HEK293T (cell line): ENCODE results near the gene NFKBIE.

Experiments used
- CTCF ChIA-PET: fragments of 350-600 bp; formaldehyde crosslinking; extraction: SDS; loops from one replicate; lab custom pipeline; 2021; ENCODE audit warnings: antibody characterized with exemption, inconsistent platforms; lab: Yijun Ruan, JAX
- POLR2A ChIA-PET: fragments of 350-600 bp; formaldehyde crosslinking; extraction: SDS; loops from one replicate; lab custom pipeline; 2020; ENCODE audit warnings: antibody characterized with exemption, inconsistent platforms; lab: Yijun Ruan, JAX
- DNase-seq: peaks from one replicate; pipeline ENCODE4 v3.0.0; 2012; ENCODE audit warnings: mixed read lengths; ENCODE audit errors: extremely low spot score
- ARNT ChIP-seq: fragments of 450-650 bp; IDR thresholded peaks from 2 replicates; pipeline ENCODE4 v1.6.1; 2017; ENCODE audit warnings: mild to moderate bottlenecking
- BHLHE40 ChIP-seq: fragments of 450-650 bp; IDR thresholded peaks from 2 replicates; pipeline ENCODE4 v1.6.1; 2016; ENCODE audit warnings: mild to moderate bottlenecking, moderate library complexity, borderline replicate concordance
- CTBP1 ChIP-seq: fragments of 450-650 bp; IDR thresholded peaks from 2 replicates; pipeline ENCODE4 v1.6.1; 2016; ENCODE audit warnings: borderline replicate concordance
- ELF4 ChIP-seq: fragments of 450-650 bp; IDR thresholded peaks from 2 replicates; pipeline ENCODE4 v1.6.1; 2017; ENCODE audit warnings: antibody characterized with exemption
- FOXA1 ChIP-seq: fragments of 450-650 bp; IDR thresholded peaks from 2 replicates; pipeline ENCODE4 v1.6.1; 2016; ENCODE audit warnings: mild to moderate bottlenecking
- FOXK2 ChIP-seq: fragments of 450-650 bp; IDR thresholded peaks from 2 replicates; pipeline ENCODE4 v1.6.1; 2016; ENCODE audit warnings: mild to moderate bottlenecking
- FOXM1 ChIP-seq: fragments of 450-650 bp; IDR thresholded peaks from 2 replicates; pipeline ENCODE4 v1.6.1; 2017; ENCODE audit warnings: mild to moderate bottlenecking, borderline replicate concordance
- HDGF ChIP-seq: fragments of 450-650 bp; IDR thresholded peaks from 2 replicates; pipeline ENCODE4 v1.6.1; 2017; ENCODE audit warnings: antibody characterized with exemption, borderline replicate concordance
- L3MBTL2 ChIP-seq: fragments of 450-650 bp; conservative IDR thresholded peaks from 2 replicates; pipeline ENCODE4 v1.6.1; 2016; ENCODE audit warnings: mild to moderate bottlenecking
- LEF1 ChIP-seq: fragments of 450-650 bp; IDR thresholded peaks from 2 replicates; pipeline ENCODE4 v1.6.1; 2017; ENCODE audit warnings: mild to moderate bottlenecking, borderline replicate concordance
- NFRKB ChIP-seq: fragments of 450-650 bp; IDR thresholded peaks from 2 replicates; pipeline ENCODE4 v1.6.1; 2016; ENCODE audit warnings: mild to moderate bottlenecking, moderate library complexity
- SP1 ChIP-seq: fragments of 450-650 bp; IDR thresholded peaks from 2 replicates; pipeline ENCODE4 v1.6.1; 2017
- SUZ12 ChIP-seq: fragments of 450-650 bp; IDR thresholded peaks from 2 replicates; pipeline ENCODE4 v1.6.1; 2016; ENCODE audit warnings: mild to moderate bottlenecking
- TARDBP ChIP-seq: fragments of 450-650 bp; IDR thresholded peaks from 2 replicates; pipeline ENCODE4 v1.6.1; 2016
- ZNF384 ChIP-seq: fragments of 450-650 bp; IDR thresholded peaks from 2 replicates; pipeline ENCODE4 v1.6.1; 2016
- TF ChIP-seq, protein P1 (sequence below): fragments of 450-650 bp; IDR thresholded peaks from 2 replicates; pipeline ENCODE4 v1.6.1; 2016

The NFKBIE gene

DNA sequence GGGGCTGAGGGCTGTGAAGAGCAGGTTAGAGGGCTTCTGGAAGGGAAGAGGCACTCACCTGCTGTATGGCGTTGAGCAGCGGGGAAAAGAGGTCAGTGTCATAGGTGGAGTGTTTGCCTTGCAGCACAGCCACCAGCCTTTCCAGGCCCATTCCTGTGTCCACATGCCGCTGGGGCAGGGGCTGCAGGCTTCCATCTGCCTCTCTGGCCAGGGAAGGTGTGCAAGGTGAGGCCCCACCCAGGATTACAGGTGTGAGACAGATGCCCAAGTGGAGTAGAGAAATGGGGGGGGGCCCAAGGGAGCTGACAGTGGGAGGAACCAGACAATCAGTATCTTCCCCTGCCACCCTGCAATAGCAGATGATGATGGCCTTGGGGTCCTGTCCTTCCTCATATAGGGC lies 44.9 kb upstream of the NFKBIE start:
- TF ChIP-seq BHLHE40 (no peak), HDGF (no peak), FOXM1 (no peak), SUZ12 (no peak), L3MBTL2 (no peak), CTBP1 (no peak), NFRKB (no peak), FOXK2 (no peak), ARNT (no peak), ZNF384 (no peak), LEF1 (no peak), ELF4 (no peak), TARDBP (no peak), FOXA1 (no peak), SP1 (no peak)
- TF ChIP-seq, protein P1, sequence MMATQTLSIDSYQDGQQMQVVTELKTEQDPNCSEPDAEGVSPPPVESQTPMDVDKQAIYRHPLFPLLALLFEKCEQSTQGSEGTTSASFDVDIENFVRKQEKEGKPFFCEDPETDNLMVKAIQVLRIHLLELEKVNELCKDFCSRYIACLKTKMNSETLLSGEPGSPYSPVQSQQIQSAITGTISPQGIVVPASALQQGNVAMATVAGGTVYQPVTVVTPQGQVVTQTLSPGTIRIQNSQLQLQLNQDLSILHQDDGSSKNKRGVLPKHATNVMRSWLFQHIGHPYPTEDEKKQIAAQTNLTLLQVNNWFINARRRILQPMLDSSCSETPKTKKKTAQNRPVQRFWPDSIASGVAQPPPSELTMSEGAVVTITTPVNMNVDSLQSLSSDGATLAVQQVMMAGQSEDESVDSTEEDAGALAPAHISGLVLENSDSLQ, result no peak
- DNase-seq, result no peak
- POLR2A ChIA-PET, result no interaction called here
- CTCF ChIA-PET, result interaction anchor here (2.9 kb wide), 1 partner anchor 28 kb away, joined by 15 read pairs; no protein-coding TSS in a partner anchor

DNA sequence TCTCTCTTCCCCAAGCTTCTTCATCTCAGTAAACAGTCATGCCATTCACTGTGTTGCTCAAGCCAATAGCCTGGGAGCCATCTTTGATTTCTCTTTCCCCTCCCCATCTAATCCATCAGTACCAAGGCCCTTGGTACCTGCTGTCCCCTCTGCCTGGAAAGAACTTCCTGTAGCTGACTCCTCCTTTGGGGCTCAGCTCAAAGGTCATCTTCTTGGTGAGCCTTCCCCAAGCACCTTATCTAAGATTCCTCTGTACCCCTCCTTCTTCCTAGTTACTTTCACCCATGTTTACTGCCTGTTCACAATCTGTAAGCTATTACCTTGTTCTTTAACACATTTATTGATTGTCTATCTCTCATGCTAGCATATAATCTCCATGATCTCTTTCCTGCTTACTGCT lies 44.3 kb upstream of the NFKBIE start:
- TF ChIP-seq SP1, result no peak
- TF ChIP-seq, protein P1, result no peak
- no peak for TF ChIP-seq CTBP1
- no peak for TF ChIP-seq FOXM1
- TF ChIP-seq NFRKB, result no peak
- no peak for TF ChIP-seq ELF4
- TF ChIP-seq L3MBTL2, result no peak
- CTCF ChIA-PET, result interaction anchor here (0.7 kb wide), 1 partner anchor 41 kb away, joined by 3 read pairs; no protein-coding TSS in a partner anchor
- no peak for DNase-seq
- POLR2A ChIA-PET, result interaction anchor here (0.9 to 2.4 kb wide), 4 partner anchors 9 to 63 kb away, joined by 3 to 7 read pairs (median 3); partner anchors contain the start of gene HSP90AB1

DNA sequence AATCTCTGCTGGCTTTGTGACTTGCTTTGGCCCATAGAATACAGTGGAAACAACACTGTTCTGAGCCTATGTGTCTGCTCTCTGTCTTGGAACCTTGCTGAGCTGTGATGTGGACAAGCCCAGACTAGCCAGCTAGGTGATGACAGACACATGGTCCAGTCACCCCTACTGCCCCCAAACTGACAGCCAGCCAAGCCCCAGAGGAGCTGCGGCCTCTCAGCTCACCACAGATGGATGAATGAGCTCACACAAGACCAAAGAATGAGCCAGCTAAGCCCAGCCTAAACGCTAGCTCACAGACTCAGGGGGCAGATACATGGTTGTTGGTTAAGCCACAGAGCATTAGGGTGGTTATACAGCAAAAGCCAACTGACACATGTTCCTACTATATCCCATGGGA lies 43.7 kb upstream of the NFKBIE start:
- TF ChIP-seq SP1, result no peak
- no peak for TF ChIP-seq ZNF384
- TF ChIP-seq SUZ12, result no peak
- TF ChIP-seq L3MBTL2, result no peak
- no peak for TF ChIP-seq TARDBP
- TF ChIP-seq ELF4, result no peak
- POLR2A ChIA-PET, result interaction anchor here (0.9 to 2.4 kb wide), 4 partner anchors 9 to 62 kb away, joined by 3 to 7 read pairs (median 3); partner anchors contain the start of gene HSP90AB1
- CTCF ChIA-PET, result interaction anchor here (0.7 kb wide), 1 partner anchor 41 kb away, joined by 3 read pairs; no protein-coding TSS in a partner anchor
- no peak for DNase-seq

DNA sequence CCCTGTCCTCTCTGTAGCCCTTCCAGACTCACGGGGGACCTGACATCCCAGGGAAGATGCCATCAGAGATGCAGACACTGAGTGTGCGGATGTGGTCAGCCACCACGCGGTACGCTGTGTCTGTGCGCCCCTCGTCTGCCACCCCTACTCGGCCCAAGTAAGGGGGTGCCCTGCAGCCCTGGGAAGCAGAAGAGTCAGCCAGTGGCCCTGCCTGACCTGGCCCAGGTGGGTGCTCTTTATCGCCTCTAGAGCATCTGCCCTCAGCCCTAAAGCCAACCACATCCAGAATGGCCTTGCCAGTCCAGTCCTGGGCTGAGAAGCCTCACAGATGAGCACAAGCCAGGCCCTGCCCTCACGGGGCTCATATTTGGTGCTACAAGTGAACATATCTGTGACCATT lies 41.9 kb upstream of the NFKBIE start:
- ChIA-PET CTCF (interaction anchor here (1.5 kb wide), 2 partner anchors 8 to 39 kb away, joined by 4 to 5 read pairs; no protein-coding TSS in a partner anchor), POLR2A (interaction anchor here (1.9 kb wide), 1 partner anchor 11 kb away, joined by 4 read pairs; no protein-coding TSS in a partner anchor)

DNA sequence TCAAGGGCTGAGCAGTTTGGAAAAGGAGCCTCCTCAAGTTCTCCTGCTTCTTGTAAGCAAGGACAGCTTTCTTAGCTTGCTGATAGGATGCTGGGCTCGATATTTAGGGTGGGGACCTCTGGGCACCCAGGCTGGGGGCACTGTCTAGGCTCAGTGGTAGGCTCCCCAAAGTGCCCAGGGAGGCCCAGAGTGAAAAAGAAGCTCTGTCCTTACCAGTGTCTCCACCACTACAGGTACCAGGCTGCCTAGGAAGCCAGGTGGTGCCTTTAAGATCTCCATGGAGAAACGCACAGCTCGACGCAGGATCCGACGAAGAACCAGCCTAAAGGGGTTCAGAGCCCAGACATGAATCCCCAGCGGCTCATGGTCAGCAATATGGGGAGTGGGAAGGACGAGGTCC lies 41.4 kb upstream of the NFKBIE start:
- TF ChIP-seq CTBP1, result no peak
- no peak for TF ChIP-seq ELF4
- TF ChIP-seq FOXK2, result no peak
- POLR2A ChIA-PET, result interaction anchor here (1.9 kb wide), 1 partner anchor 11 kb away, joined by 4 read pairs; no protein-coding TSS in a partner anchor
- CTCF ChIA-PET, result interaction anchor here (1.5 to 2.5 kb wide), 3 partner anchors 8 to 39 kb away, joined by 3 to 25 read pairs (median 5); no protein-coding TSS in a partner anchor
- no peak for DNase-seq

More for the DNA sequence above, 41.9 kb upstream of the NFKBIE start:
- DNase-seq, result no peak
- TF ChIP-seq ZNF384 (no peak), NFRKB (no peak), L3MBTL2 (no peak), BHLHE40 (no peak), FOXM1 (no peak), SP1 (no peak), ELF4 (no peak), ARNT (no peak)
- TF ChIP-seq, protein P1, result no peak

DNA sequence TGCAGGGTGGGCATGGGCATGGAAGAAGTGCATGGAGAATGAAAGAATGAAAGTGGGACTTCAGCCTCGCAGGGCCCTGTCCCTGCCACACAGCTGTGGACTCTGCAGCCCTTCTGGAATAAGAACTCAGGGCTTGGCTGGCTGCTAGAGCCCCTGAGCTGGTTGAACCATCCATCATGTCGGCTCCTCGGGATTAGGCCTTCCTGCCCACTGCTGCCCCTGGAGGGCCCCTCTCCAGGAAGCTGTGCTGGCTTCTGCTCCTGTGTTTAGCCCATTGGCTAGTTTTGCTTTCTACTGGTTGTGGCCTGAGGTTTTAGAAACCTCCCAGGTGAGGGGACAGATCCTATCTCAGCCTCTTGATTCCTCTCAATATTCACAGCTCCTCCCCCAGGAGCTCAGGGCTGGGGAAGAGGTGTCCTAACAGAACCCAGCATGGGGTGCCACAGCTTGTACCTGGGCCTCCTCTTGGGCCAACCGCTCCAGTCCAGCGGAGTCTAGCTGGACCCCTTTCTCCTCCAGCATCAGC lies 39.9 kb upstream of the NFKBIE start:
- ChIA-PET CTCF (interaction anchor here (0.6 to 2.5 kb wide), 12 partner anchors 8 to 49 kb away, joined by 3 to 25 read pairs (median 4); partner anchors contain the start of gene AARS2), POLR2A (interaction anchor here (0.6 to 2.1 kb wide), 4 partner anchors 13 to 112 kb away, joined by 3 to 7 read pairs (median 3); partner anchors contain the start of gene HSP90AB1)
- TF ChIP-seq CTBP1 (no peak), LEF1 (no peak), HDGF (no peak), FOXA1 (no peak), FOXK2 (no peak), TARDBP (no peak), NFRKB (no peak), SUZ12 (no peak)
- DNase-seq, result no peak
